ENCODE results near the gene LMCD1. TPM values are rescaled to one million over a fixed set of nuclear protein-coding genes. Genes with fewer than 3 reads are reported as not detected.

Gene LMCD1
- total and polyA plus RNA-seq, 2 of the 8 experiments (the other 6 are each of a cell fraction or from before 2014, with no cell fraction given) = 12.3 to 26.5 TPM

GRCh38 chr3:8538223-8538622 lies 36.6 kb downstream of the LMCD1 start (continued):
- TF ChIP-seq CHD7 (IDR thresholded peaks at IDR 0.05; ENCODE audit: insufficient replicate concordance, low read length) (no peak), EP300 (IDR thresholded peaks at IDR 0.05; ENCODE audit: borderline replicate concordance in 1 of 2, low read depth in 2 of 2, low read length in 2 of 2) (no peak), SP4 (IDR thresholded peaks at IDR 0.05; ENCODE audit: low read length) (no peak), SRF (IDR thresholded peaks at IDR 0.05; ENCODE audit: low read depth, low read length) (no peak), SIX5 (IDR thresholded peaks at IDR 0.05; ENCODE audit: low read depth, low read length) (no peak), POLR2A (IDR thresholded peaks at IDR 0.05; ENCODE audit: control extremely low read depth in 1 of 2, low read depth in 2 of 2, low read length in 2 of 2) (no peak), HDAC6 (IDR thresholded peaks at IDR 0.05; ENCODE audit: low read depth, low read length) (no peak), CEBPB (IDR thresholded peaks at IDR 0.05; ENCODE audit: low read depth, low read length) (no peak), EGR1 (IDR thresholded peaks at IDR 0.05; ENCODE audit: borderline replicate concordance, low read depth, low read length) (no peak), SIN3A (conservative IDR thresholded peaks at IDR 0.05 in 1 of 2, IDR thresholded peaks at IDR 0.05 in 1 of 2; ENCODE audit: low read depth in 1 of 2, low read length in 2 of 2) (no peak), MAX (IDR thresholded peaks at IDR 0.05) (no peak)

Data from H1 (cell line).